ENCODE results near the gene WDR43.

Gene WDR43

DNA sequence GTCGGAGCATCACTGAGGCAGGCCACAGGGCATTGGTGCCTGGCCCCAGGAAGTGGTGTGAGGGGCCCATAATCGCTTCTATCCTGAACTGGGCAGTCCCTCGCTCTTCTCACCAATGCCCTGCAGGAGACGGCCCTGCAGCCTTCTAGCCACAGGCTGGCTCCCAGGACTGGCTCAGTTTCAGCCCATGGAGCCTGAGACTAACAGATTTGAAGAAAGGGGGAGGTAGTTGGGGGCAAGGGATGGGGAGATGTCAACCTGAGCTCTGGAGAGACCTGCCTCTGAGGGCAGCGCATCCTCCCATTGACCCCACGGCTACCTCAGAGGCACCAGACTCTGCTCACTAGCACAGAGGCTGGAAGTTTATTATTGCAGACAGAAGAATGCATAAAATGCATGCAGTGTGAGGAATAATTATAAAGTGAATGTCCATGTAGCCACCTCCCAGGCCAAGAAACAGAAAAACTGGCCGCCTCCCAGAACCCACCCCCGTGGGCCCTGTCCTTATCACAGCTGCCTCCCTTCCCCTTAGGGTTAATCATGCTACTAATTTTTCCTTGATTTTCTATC is 88.0 kb downstream of the WDR43 start:
- TF ChIP-seq, protein P1, sequence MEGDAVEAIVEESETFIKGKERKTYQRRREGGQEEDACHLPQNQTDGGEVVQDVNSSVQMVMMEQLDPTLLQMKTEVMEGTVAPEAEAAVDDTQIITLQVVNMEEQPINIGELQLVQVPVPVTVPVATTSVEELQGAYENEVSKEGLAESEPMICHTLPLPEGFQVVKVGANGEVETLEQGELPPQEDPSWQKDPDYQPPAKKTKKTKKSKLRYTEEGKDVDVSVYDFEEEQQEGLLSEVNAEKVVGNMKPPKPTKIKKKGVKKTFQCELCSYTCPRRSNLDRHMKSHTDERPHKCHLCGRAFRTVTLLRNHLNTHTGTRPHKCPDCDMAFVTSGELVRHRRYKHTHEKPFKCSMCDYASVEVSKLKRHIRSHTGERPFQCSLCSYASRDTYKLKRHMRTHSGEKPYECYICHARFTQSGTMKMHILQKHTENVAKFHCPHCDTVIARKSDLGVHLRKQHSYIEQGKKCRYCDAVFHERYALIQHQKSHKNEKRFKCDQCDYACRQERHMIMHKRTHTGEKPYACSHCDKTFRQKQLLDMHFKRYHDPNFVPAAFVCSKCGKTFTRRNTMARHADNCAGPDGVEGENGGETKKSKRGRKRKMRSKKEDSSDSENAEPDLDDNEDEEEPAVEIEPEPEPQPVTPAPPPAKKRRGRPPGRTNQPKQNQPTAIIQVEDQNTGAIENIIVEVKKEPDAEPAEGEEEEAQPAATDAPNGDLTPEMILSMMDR (conservative IDR thresholded peaks at IDR 0.05) = no peak
- H3K27ac ChIP-seq = no peak overlapping the region

DNA sequence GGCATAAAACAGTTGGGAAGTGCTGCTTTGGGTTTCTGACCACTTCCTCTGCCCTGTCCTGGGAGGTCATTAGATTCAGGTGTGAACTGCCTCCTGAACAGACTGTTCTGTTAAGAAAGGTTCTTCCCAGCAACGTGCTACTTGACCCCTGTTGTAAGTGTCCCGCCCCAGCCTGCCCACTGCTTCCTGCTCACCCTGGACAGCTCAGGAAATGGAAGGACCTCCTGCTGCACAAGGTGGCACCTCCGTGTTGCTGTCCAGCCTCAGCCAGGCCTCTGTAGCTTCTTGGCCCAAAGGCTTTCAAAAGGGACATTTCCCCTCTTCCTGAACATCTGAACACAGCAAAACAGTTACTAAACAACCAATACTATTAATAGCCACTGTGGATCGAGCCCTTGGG is 92.0 kb downstream of the WDR43 start:
- TF ChIP-seq, protein P1 (conservative IDR thresholded peaks at IDR 0.05) = no peak
- no peak overlapping the region for H3K27ac ChIP-seq

DNA sequence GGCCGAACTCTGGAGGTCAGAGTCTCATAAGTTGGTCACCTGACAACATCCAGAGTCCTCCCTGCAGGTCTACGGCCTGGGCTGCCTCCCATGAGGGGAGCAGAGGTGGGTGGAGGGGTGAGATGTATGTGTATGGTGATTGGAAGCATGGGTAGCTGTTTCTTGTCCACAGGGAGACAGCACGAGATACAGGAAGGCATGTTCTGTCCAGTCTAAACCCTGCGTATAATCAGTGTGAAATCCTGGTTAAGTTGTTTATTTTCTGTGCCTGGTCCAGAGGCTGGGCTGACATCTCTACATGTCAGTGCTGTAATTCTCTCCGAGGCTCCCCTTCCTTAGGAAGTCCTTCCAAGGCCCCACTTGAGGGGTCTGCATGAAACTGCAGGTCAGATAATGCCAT is 95.5 kb downstream of the WDR43 start:
- TF ChIP-seq, protein P1 (conservative IDR thresholded peaks at IDR 0.05) = no peak
- no peak overlapping the region for H3K27ac ChIP-seq

DNA sequence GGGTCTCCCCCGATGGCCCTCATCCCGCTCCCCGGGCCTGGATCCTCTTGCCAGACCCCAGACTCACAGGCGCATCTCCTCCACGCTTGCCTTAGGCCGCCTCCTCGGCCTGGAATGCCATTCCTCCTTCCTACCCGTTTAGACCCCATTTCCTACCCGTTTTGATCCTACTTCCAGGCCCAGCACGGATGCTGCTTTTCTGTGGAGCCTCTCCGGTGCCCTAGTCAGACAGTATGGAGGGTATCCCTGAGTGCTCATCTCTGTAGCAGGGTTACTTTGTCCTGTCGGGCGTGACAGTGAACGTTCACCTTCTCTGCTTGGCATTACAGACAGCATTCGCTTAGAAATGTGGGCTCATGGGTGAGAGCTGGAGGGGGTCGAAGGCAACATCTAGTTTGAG is 96.0 kb downstream of the WDR43 start:
- TF ChIP-seq, protein P1 (conservative IDR thresholded peaks at IDR 0.05) = no peak
- no peak overlapping the region for H3K27ac ChIP-seq

DNA sequence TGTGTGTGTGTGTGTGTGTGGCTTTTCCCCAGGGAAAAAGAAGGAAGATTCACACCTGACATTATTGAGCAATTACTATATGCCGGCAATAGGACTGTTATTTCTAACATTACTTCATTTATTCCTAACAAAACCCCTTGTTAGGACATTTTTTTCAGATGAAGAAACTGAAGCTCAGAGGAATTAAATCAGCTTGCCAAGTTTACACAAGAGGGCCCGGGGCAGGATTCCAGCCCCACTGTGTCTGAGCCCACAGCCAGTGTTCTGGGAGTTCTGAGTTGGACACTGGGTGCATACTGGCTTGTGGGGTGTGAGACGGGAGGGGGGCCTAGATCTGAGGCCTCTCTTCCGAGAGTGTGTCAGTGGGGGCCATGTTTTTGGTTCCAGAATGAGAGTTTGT is 96.6 kb downstream of the WDR43 start:
- H3K27ac ChIP-seq = no peak overlapping the region
- TF ChIP-seq, protein P1 (conservative IDR thresholded peaks at IDR 0.05) = no peak

DNA sequence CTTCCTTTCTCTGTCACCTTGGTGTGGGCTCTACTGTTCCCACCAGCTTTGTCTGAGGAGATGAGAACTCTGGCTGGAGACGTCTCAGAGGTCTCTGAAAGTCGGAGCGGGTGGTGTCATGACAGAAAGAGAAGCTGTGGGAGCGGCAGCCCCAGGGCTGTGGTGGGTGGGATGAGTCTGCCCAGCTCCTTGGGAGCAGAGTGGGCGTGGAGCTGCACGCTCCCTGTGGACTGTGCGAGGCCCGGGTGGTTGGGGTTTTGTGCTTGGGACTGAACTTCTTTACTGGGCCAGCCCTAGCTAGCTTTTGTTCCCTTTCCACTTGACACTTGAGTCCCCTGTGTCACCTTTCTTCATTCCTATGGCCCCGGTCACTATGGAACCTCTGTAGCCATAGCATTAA is 97.0 kb downstream of the WDR43 start:
- no peak overlapping the region for H3K27ac ChIP-seq
- TF ChIP-seq, protein P1 (conservative IDR thresholded peaks at IDR 0.05) = no peak

DNA sequence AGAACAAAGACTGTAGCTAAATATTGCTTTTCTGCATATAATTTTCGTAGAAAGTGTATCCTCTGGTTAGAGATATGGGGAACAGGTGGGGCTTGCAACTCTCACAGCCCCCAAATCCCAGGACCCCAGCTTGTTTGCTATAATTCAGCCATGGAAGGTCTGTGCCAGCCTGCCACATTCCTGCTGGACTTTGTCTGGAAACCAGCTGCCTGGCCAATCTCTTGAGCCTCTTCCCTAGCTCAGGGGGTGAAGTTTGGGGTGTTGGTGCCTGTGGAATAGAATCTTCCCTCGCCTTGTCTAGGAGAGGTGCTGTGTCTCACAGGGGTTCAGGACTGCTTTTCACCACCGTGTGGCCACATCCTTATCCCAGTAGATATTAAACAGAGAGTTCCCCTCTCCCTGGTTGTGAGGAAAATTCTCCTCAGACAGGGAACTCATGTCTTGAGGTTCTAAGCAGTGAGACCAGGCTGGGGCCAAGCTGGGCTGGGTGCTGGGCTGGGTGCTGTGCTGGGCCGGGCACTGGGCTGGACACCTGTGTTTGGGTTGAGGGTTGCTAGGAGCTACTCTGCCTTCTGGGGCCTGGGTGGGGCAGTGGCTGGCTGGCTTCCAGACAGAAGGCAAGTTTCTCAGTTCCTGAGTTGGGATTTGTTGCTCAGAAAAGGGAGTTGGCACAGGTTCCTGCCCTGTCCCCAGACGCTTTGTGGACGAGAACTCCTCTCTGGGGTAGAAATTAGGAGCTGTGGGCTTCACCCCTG is 98.9 kb downstream of the WDR43 start:
- H3K27ac ChIP-seq = no peak overlapping the region
- TF ChIP-seq, protein P1 (conservative IDR thresholded peaks at IDR 0.05) = no peak
